Measurements from ENCODE around the gene VMP1.
A peak's percentile ranks its signal among the peaks of the same experiment; 100 is the strongest.
"Not testable (repeated sequence)": the region's sequence is repeated elsewhere in the genome, so short reads cannot be mapped to it uniquely, and the experiment has no call there.

The VMP1 gene

DNA sequence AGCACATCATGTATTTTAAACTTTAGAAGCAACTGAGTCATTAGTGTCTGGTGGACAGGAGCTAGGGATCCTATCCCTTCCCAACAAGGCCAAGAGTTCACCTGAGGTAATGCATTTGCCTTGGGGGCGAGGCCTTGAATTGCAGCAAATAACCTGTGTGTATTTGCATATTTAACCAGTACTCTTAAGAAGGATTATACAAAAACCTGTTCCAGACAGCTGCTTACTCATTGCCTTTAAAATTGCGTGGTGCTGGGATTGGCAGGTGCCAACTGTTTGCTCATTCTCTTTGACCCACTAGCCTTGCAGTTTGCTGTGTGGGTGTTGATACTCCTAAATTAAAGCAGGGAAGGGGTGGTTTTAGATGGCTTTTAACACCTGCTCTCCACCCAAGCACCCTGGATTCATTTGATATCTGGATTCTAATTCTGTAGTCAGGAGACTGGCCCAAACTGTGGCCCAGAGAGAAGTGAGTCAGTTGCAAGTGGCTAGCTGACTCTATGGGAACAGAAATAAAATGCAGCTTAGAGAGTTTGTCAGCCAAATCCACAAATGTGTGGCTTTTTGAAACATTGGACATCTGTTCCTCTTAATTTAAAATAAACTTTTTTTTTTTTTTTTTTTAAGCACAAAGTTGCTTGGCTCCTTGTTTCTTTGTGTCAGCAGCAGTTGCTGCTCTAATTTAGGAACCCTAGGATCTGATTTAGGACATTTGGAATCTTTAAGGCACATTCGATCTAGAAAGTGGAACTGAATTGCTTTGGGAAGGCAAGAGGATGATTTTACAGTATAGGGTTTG lies 138.3 kb downstream of the VMP1 start:
- no peak overlapping the region for H3K4me3 ChIP-seq (ENCODE audit: control insufficient read depth, low read depth, low read length)
- TF ChIP-seq, protein P1, sequence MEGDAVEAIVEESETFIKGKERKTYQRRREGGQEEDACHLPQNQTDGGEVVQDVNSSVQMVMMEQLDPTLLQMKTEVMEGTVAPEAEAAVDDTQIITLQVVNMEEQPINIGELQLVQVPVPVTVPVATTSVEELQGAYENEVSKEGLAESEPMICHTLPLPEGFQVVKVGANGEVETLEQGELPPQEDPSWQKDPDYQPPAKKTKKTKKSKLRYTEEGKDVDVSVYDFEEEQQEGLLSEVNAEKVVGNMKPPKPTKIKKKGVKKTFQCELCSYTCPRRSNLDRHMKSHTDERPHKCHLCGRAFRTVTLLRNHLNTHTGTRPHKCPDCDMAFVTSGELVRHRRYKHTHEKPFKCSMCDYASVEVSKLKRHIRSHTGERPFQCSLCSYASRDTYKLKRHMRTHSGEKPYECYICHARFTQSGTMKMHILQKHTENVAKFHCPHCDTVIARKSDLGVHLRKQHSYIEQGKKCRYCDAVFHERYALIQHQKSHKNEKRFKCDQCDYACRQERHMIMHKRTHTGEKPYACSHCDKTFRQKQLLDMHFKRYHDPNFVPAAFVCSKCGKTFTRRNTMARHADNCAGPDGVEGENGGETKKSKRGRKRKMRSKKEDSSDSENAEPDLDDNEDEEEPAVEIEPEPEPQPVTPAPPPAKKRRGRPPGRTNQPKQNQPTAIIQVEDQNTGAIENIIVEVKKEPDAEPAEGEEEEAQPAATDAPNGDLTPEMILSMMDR (IDR thresholded peaks at IDR 0.05; ENCODE audit: control insufficient read depth, insufficient read depth, low read depth, low read length, missing control alignments) = no peak
- no peak for DNase-seq (ENCODE audit: low read depth)

DNA sequence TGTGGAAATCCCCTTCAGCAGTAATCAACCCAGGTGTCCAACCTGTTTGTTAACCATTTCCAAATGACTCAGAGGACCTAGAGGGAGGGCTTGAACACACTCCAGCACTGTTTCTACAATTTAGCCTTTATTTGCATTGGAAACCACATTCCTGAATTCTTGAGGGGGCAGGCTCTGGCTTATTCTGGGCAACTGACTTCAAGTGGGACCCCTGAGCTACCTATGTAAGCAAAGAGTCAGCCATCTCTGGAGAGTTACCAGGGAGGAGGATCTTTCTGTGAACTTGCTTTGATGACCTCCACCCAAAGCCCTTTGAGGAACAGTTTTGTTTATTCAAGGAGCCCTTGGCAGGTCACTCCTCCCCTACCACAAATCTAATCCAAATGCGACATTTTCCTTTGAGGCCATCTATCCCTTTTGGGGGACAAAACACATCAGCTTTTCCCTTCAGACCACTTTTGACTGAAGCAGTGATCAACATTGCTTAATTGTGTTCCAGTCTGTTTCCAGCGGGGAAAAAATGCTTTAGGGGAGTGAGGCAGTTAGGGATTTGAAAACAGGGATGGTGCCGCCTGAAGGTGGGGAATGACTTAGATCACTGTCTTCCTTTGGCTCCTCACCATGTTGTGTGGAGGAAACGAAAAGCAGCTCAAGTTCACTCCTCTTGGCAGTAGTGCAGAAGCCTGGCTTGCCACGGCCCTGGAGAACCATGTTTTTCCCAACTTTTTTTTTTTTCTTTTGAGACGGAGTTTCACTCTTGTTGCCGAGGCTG lies 139.1 kb downstream of the VMP1 start:
- no peak overlapping the region for H3K4me3 ChIP-seq (ENCODE audit: control insufficient read depth, low read depth, low read length)
- no peak for DNase-seq (ENCODE audit: low read depth)
- TF ChIP-seq, protein P1 (IDR thresholded peaks at IDR 0.05; ENCODE audit: control insufficient read depth, insufficient read depth, low read depth, low read length, missing control alignments) = peak; percentile 4

DNA sequence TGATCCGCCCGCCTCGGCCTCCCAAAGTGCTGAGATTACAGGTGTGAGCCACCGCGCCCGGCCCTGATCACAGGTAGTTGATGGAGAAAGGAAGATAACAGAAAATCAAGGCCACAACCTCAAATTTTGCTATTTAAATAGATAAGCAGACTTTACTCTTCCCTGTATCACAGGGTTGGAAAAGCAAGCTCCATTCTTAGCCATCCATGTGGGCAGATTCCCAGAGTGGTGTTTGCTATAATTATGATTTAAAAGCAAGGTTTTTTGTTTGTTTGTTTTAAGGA lies 140.9 kb downstream of the VMP1 start:
- H3K4me3 ChIP-seq (ENCODE audit: control insufficient read depth, low read depth, low read length) = no peak overlapping the region
- TF ChIP-seq, protein P1 (IDR thresholded peaks at IDR 0.05; ENCODE audit: control insufficient read depth, insufficient read depth, low read depth, low read length, missing control alignments) = no peak
- DNase-seq (ENCODE audit: low read depth) = no peak

DNA sequence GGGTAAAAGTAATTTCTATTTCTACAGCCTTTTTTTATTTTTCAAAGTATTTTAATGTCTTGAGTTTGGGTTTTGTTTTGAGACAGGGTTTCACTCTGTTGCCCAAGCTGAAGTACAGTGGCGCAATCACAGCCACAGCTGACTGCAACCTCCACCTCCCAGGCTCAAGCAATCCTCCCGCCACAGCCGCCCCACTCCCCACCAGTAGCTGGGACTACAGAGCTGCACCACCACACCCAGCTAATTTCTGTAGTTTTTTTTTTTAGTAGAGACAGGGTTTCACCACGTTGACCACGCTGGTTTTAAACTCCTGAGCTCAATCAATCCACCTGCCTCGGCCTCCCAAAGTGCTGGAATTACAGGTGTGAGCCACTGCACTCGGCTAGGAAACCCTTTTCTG lies 141.3 kb downstream of the VMP1 start:
- DNase-seq (ENCODE audit: low read depth) = no peak
- H3K4me3 ChIP-seq (ENCODE audit: control insufficient read depth, low read depth, low read length) = no peak overlapping the region

DNA sequence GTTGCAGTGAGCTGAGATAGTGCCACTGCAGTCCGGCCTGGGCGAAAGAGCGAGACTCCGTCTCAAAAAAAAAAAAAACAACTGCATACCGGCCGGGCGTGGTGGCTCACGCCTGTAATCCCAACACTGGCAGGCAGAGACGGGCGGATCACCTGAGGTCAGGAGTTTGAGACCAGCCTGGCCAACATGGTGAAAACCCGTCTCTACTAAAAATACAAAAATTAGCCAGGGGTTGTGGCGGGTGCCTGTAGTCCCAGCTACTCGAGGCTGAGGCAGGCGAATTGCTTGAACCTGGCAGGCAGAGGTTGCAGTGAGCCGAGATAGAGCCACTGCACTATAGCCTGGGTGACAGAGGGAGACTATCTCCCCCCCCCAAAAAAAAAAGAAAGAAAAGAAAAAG lies 142.9 kb downstream of the VMP1 start:
- not testable (repeated sequence) for DNase-seq (ENCODE audit: low read depth); H3K4me3 ChIP-seq (ENCODE audit: control insufficient read depth, low read depth, low read length)

More for the DNA sequence above, 141.3 kb downstream of the VMP1 start:
- TF ChIP-seq, protein P1 (IDR thresholded peaks at IDR 0.05; ENCODE audit: control insufficient read depth, insufficient read depth, low read depth, low read length, missing control alignments) = no peak

DNA sequence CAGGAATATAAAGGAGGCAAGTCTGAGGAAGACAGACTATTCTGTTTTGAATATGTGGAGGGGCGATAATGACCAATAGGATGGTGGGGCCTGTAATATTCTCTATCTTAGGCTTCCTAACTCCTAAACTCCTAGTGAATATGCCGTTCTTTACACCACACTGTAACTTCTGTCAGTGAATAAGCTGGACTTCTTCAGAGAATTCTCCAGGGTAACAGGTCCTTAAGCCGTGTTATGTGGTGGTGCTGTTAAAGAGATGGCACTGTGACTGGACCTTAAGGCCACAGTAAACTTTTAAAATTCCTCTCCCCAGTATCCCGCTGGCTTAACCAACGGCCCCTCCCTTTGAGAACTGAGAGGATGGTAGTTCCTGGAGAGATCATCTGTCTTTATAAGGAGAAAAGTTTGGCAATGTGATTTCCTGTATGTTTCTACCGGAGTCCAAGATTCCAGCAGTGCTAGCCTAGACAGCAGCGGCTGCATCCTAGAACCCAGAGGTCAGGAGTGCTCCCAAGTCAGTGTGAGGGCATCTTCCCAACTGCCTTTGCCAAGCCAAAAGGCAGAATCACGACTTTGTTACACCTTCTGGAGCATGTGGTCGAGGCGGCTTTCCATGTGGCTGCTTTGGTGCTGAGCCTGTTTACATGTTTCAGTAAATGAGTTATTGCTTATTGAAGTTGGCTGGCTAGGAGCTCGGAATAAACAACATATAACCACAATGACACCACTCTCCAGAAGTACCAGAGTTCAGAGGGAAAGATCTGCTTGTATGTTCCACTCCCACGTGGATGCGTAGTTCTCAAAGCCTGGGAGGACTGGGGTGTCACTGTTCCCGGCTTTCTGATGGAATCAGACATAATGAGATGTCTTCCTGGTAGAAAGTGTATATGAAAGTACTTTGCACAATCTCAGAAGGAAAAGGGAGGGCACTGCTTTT lies 144.3 kb downstream of the VMP1 start:
- no peak overlapping the region for H3K4me3 ChIP-seq (ENCODE audit: control insufficient read depth, low read depth, low read length)
- TF ChIP-seq, protein P1 (IDR thresholded peaks at IDR 0.05; ENCODE audit: control insufficient read depth, insufficient read depth, low read depth, low read length, missing control alignments) = no peak
- no peak for DNase-seq (ENCODE audit: low read depth)

DNA sequence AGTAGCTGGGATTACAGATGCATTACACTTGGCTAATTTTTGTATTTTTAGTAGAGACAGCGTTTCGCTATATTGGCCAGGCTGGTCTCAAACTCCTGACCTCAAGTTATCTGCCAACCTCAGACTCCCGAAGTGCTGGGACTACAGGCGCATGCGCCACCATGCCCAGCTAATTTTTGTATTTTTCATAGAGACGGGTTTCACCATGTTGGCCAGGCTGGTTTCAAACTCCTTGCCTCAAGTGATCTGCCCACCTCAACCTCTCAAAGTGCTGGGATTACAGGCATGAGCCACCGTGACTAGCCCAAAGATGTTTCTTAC lies 145.4 kb downstream of the VMP1 start:
- H3K4me3 ChIP-seq (ENCODE audit: control insufficient read depth, low read depth, low read length); DNase-seq (ENCODE audit: low read depth): not testable (repeated sequence)

All from AG09309 (cell line).